Stomach smooth muscle (tissue), 2 donors: Measurements from ENCODE around the gene VAV2.

Experiments used
- H3K27ac ChIP-seq: one replicate; pipeline ENCODE4 v1.7.0; 2013; ENCODE audit warnings: mild to moderate bottlenecking, low read length, inconsistent platforms
- H3K27me3 ChIP-seq, 2 donors: one replicate each; pipeline ENCODE4 v1.7.0; 2013; ENCODE audit warnings: low read length in 2 of 2; ENCODE audit not compliant: insufficient read depth in 2 of 2, control insufficient read depth in 1 of 2
- H3K36me3 ChIP-seq, 2 donors: one replicate each; pipeline ENCODE4 v1.7.0; 2013; ENCODE audit warnings: low read length in 2 of 2; ENCODE audit not compliant: control insufficient read depth in 2 of 2, insufficient read depth in 2 of 2
- H3K4me1 ChIP-seq: one replicate; pipeline ENCODE4 v1.7.0; 2013; ENCODE audit warnings: low read length; ENCODE audit not compliant: control insufficient read depth, insufficient read depth
- H3K4me3 ChIP-seq, 2 donors: one replicate each; pipeline ENCODE4 v1.7.0; 2013; ENCODE audit warnings: low read length in 2 of 2
- H3K9ac ChIP-seq, 2 donors: one replicate each; pipeline ENCODE4 v1.7.0; 2013; ENCODE audit warnings: low read length in 2 of 2, mild to moderate bottlenecking in 1 of 2
- H3K9me3 ChIP-seq, 2 donors: one replicate each; pipeline ENCODE4 v1.7.0; 2013; ENCODE audit warnings: low read length in 2 of 2; ENCODE audit not compliant: control insufficient read depth in 2 of 2
- donor health status: healthy.
- donor health status: Pancreatic carcinoma.

The VAV2 gene

DNA sequence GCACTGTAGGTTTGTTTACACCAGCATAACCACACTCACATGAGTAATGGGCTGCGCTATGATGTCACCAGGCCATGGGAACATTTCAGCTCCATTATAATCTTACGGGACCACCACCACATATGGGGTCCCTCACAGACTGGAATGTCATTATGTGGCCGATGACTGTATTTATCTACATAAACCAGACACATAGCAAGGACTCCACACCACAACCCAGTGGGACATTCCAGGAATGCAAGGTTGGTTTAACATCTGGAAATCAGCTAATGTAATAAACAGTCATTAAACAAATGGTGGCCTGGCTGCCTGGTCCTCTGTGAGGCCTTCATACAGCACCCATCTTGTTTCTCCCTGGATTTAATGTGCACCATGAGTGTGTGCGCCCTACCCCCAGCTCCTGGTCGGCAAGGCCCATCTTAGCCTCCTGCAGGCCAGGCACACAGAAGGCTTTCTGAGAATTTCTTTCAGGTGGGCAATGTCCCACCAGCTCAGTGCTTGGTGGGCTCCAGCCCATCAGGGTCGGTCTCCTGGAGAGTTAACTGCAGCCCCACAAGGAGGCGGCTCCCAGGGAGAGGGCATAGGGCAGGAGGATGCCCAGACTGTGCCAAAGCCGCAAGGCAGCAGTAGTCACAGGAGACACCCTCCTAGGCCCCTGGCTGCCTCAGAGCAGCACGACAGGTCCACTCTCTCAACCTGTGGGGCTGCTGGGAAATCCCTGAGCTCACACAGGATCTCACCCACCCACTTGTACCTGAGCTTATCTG, 218.1 kb downstream of the VAV2 start:
- no peak overlapping the region for H3K27ac ChIP-seq
- no peak overlapping the region for H3K9ac ChIP-seq
- peaks cover 8 to 20% of the 10 kb centered on the region in 2 donors for H3K36me3 ChIP-seq
- H3K4me1 ChIP-seq, result no peaks in the 10 kb centered on the region
- H3K4me3 ChIP-seq, result no peak overlapping the region
- H3K27me3 ChIP-seq, result no peaks in the 10 kb centered on the region
- peaks cover 0 to 9% of the 10 kb centered on the region in 2 donors for H3K9me3 ChIP-seq

DNA sequence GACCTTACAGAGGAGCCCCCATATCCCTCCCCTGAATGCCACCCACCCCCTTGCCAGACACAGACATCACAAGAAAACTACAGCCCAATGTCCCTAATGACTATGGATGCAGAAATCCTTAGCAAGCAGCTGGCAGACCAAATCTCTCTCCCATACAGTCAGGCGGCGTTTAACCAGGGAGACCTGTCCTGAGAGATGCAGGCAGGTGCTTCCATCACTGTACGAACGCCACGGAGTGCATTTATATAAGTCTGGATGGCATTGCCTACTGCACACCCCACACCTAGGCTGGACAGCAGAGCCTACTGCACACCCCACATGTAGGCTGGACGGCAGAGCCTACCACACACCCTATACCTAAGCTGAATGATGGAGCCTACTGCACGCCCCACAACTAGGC, 219.5 kb downstream of the VAV2 start:
- Histone ChIP-seq H3K9ac (no peak overlapping the region), H3K27ac (no peak overlapping the region), H3K27me3 (no peaks in the 10 kb centered on the region), H3K9me3 (peaks cover 0 to 14% of the 10 kb centered on the region in 2 donors), H3K4me3 (no peak overlapping the region), H3K36me3 (peaks cover 8 to 28% of the 10 kb centered on the region in 2 donors), H3K4me1 (no peaks in the 10 kb centered on the region)

GRCh38 chr9:133771486-133772482, 220.3 kb downstream of the VAV2 start:
- H3K27ac ChIP-seq, result no peak overlapping the region
- H3K4me3 ChIP-seq, result no peak overlapping the region
- H3K9me3 ChIP-seq, result peaks cover 0 to 19% of the 10 kb centered on the region in 2 donors
- H3K36me3 ChIP-seq, result peaks cover 8 to 31% of the 10 kb centered on the region in 2 donors
- no peaks in the 10 kb centered on the region for H3K4me1 ChIP-seq
- no peak overlapping the region for H3K9ac ChIP-seq
- no peaks in the 10 kb centered on the region for H3K27me3 ChIP-seq

DNA sequence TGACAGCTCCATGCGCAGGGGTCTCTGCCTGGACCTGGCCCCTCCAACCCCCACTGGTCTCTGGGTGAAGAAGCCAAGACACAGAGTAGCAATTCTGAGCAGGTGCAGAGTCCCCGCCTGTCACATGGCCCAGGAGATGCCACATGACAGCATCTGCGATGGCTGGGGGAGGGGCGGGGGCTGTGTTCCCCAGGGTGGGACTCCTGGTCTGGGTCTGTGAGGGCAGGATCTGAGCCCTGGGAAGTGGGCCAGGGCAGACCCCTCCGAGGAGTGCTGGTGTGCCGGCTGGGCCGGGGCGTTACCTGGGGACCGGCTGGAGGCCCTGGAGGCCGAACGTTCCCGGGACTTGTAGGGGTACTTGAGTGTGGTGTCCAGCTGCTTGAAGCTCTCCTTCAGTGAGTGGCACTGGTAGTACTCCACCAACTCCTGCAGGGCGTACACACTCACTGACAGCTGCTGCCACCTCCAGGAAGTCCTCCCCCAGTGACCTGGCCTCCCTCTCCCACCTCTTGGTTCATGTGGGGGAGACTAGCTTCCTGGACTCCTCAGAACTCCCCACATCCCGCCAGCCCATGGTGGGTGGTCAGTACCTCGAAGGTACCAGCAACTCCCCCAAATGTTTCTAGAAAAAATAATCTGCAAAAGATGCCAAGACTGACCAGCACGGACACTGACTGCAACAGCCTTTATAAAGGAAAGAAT, 221.9 kb downstream of the VAV2 start:
- Histone ChIP-seq H3K9me3 (peaks cover 0 to 19% of the 10 kb centered on the region in 2 donors), H3K36me3 (peaks cover 8 to 31% of the 10 kb centered on the region in 2 donors), H3K4me3 (no peak overlapping the region), H3K4me1 (no peaks in the 10 kb centered on the region), H3K27me3 (no peaks in the 10 kb centered on the region), H3K27ac (no peak overlapping the region), H3K9ac (no peak overlapping the region)

DNA sequence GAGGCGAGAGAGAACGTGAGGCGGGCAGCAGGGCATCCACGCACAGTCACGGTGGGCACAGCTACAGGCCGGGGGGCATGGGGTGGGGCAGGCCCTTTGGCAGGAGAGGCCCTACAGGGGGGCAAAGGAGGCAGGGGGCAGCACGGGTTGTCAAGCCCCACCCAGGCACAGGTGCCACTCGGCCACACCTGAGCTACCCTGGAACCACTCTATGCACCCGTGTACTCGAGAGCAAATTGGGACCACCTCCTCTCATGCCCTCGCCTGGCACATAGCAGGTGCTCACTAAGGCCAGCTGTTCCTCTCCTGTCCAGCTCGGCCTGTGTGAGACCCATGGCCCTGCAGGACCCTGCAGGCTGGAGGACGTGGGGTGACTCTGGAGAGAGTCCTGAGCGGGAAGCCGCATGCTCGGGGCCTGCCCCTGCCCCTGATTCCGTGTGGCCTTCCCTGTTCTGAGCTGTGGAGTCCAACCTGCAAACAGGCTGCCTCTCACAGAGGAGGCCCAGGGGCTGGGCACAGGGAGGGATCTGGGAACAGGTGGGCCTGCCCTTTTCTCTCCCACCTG, 222.5 kb downstream of the VAV2 start:
- Histone ChIP-seq H3K36me3 (peaks cover 8 to 26% of the 10 kb centered on the region in 2 donors), H3K4me3 (no peak overlapping the region), H3K9ac (no peak overlapping the region), H3K27me3 (no peaks in the 10 kb centered on the region), H3K4me1 (no peaks in the 10 kb centered on the region), H3K27ac (no peak overlapping the region), H3K9me3 (peaks cover 0 to 19% of the 10 kb centered on the region in 2 donors)

DNA sequence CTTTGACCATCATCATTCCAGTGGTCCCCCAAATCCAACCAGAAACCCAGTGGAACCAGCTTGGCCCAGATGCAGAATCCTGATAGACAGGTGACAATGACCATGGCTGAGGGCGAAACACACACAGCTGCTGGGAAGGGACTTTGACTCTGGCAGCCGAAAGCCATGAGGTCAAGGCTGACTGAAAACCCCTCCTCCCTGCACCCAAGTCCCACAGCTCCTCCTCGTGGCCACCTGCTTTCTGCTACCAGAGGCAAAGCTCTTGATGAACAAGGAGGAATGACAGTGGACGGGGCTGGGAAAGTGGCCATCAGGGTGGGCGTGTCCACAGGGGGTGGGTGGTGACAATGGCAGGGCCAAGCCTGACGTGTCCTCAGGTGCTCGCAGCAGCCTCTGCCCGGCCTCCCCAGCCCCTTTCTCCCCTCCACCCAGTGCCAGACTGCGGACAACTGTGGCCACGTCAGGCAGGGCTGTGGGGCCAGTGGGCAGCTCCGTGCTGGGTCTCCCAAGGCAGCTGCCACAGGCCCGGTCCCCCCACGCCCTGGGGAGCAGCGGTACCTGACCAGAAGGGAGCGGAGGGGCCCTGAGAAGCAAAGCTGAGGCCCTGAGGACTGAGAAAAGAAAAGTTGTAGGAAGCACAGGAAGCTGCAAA, 223.1 kb downstream of the VAV2 start:
- H3K36me3 ChIP-seq, result peaks cover 3 to 21% of the 10 kb centered on the region in 2 donors
- H3K27ac ChIP-seq, result no peak overlapping the region
- H3K9ac ChIP-seq, result no peak overlapping the region
- no peaks in the 10 kb centered on the region for H3K4me1 ChIP-seq
- H3K27me3 ChIP-seq, result no peaks in the 10 kb centered on the region
- H3K9me3 ChIP-seq, result peaks cover 0 to 15% of the 10 kb centered on the region in 2 donors
- no peak overlapping the region for H3K4me3 ChIP-seq

- H3K9me3 ChIP-seq, result peaks cover 0 to 10% of the 10 kb centered on the region in 2 donors
- no peaks in the 10 kb centered on the region for H3K4me1 ChIP-seq
- H3K27ac ChIP-seq, result no peak overlapping the region
- peaks cover 0 to 22% of the 10 kb centered on the region in 2 donors for H3K36me3 ChIP-seq
- no peak overlapping the region for H3K4me3 ChIP-seq
- H3K9ac ChIP-seq, result no peak overlapping the region
- no peaks in the 10 kb centered on the region for H3K27me3 ChIP-seq
These were observed 223.7 kb downstream of the VAV2 start for GRCh38 chr9:133768371-133768858.

GRCh38 chr9:133767625-133768024, 224.5 kb downstream of the VAV2 start:
- H3K4me3 ChIP-seq, result no peak overlapping the region
- H3K27me3 ChIP-seq, result no peaks in the 10 kb centered on the region
- H3K9me3 ChIP-seq, result peaks cover 0 to 10% of the 10 kb centered on the region in 2 donors
- H3K27ac ChIP-seq, result no peak overlapping the region
- no peak overlapping the region for H3K9ac ChIP-seq
- no peaks in the 10 kb centered on the region for H3K4me1 ChIP-seq
- H3K36me3 ChIP-seq, result peaks cover 0 to 23% of the 10 kb centered on the region in 2 donors

- Histone ChIP-seq H3K9me3 (peaks cover 0 to 10% of the 10 kb centered on the region in 2 donors), H3K9ac (no peak overlapping the region), H3K4me3 (no peak overlapping the region), H3K36me3 (peaks cover 0 to 22% of the 10 kb centered on the region in 2 donors), H3K27me3 (no peaks in the 10 kb centered on the region), H3K4me1 (no peaks in the 10 kb centered on the region), H3K27ac (no peak overlapping the region)
These were observed 225.1 kb downstream of the VAV2 start for GRCh38 chr9:133767008-133767407.
